Activated naive CD4-positive, alpha-beta T cell treated with anti-CD3 and anti-CD28 coated beads, Interleukin-2, amount 10 ng/mL, durations not matched to agents 7 days and 5 days (primary cell): ENCODE data around the gene THEM5.

ENCODE experiments used
- CTCF ChIA-PET: fragments of 350-600 bp; sonication (Branson Sonifier 250); formaldehyde crosslinking; loops from one replicate; lab custom pipeline; 2021; ENCODE audit warnings: antibody characterized with exemption; lab: Charles Lee
- DNase-seq: peaks from one replicate; pipeline ENCODE4 v3.0.0-alpha.2; 2020
- H3K27ac Mint-ChIP-seq: one replicate; pipeline ENCODE4 v1.8.0; 2021; ENCODE audit warnings: mild to moderate bottlenecking, moderate library complexity, mixed read lengths
- H3K27me3 Mint-ChIP-seq: one replicate; pipeline ENCODE4 v1.8.0; 2021; ENCODE audit warnings: mild to moderate bottlenecking, mixed read lengths
- H3K36me3 Mint-ChIP-seq: one replicate; pipeline ENCODE4 v1.8.0; 2021; ENCODE audit warnings: mixed read lengths
- H3K4me1 Mint-ChIP-seq: one replicate; pipeline ENCODE4 v1.8.0; 2021; ENCODE audit warnings: mixed read lengths
- H3K4me3 Mint-ChIP-seq: one replicate; pipeline ENCODE4 v1.8.0; 2021; ENCODE audit warnings: mild to moderate bottlenecking, moderate library complexity, mixed read lengths
- H3K9me3 Mint-ChIP-seq: one replicate; pipeline ENCODE4 v1.8.0; 2021; ENCODE audit warnings: mixed read lengths

THEM5 gene

GRCh38 chr1:151831256-151831591 lies 22.3 kb downstream of the THEM5 start:
- peaks cover 81% of the 10 kb centered on the region for H3K4me1 Mint-ChIP-seq
- DNase-seq = no peak
- no peaks in the 10 kb centered on the region for H3K36me3 Mint-ChIP-seq
- H3K27me3 Mint-ChIP-seq = peaks cover 4% of the 10 kb centered on the region
- no peaks in the 10 kb centered on the region for H3K9me3 Mint-ChIP-seq
- no peak overlapping the region for H3K4me3 Mint-ChIP-seq
- no peak overlapping the region for H3K27ac Mint-ChIP-seq
- CTCF ChIA-PET = interaction anchor here (0.9 to 1.4 kb wide), 3 partner anchors 8 to 66 kb away, joined by 3 to 7 read pairs (median 4); partner anchors contain the start of gene C2CD4D

- H3K27ac Mint-ChIP-seq = peak overlapping the region; percentile 89
- no peaks in the 10 kb centered on the region for H3K36me3 Mint-ChIP-seq
- CTCF ChIA-PET = interaction anchor here (0.6 to 1.4 kb wide), 5 partner anchors 8 to 236 kb away, joined by 3 to 7 read pairs (median 4); partner anchors contain the start of genes C2CD4D and MRPL9
- no peak overlapping the region for H3K4me3 Mint-ChIP-seq
- H3K4me1 Mint-ChIP-seq = peaks cover 75% of the 10 kb centered on the region
- peaks cover 7% of the 10 kb centered on the region for H3K27me3 Mint-ChIP-seq
- DNase-seq = no peak
- no peaks in the 10 kb centered on the region for H3K9me3 Mint-ChIP-seq
Measured at GRCh38 chr1:151830055-151830454, 23.5 kb downstream of the THEM5 start.

- Mint-ChIP-seq H3K36me3 (no peaks in the 10 kb centered on the region), H3K4me1 (peaks cover 72% of the 10 kb centered on the region), H3K27me3 (peaks cover 10% of the 10 kb centered on the region), H3K9me3 (no peaks in the 10 kb centered on the region), H3K4me3 (peak overlapping the region; percentile 9), H3K27ac (peak overlapping the region; percentile 89)
- DNase-seq = no peak
- CTCF ChIA-PET = interaction anchor here (1.0 to 1.4 kb wide), 4 partner anchors 8 to 236 kb away, joined by 3 to 7 read pairs (median 4); partner anchors contain the start of gene C2CD4D
Measured at GRCh38 chr1:151829352-151830046, 24.0 kb downstream of the THEM5 start.

GRCh38 chr1:151828921-151829320 lies 24.6 kb downstream of the THEM5 start:
- no peaks in the 10 kb centered on the region for H3K36me3 Mint-ChIP-seq
- peak overlapping the region; percentile 89 for H3K27ac Mint-ChIP-seq
- H3K9me3 Mint-ChIP-seq = no peaks in the 10 kb centered on the region

GRCh38 chr1:151827853-151828252 lies 25.7 kb downstream of the THEM5 start:
- Mint-ChIP-seq H3K4me1 (peaks cover 57% of the 10 kb centered on the region), H3K27me3 (peaks cover 16% of the 10 kb centered on the region), H3K9me3 (no peaks in the 10 kb centered on the region), H3K27ac (peak overlapping the region; percentile 89), H3K4me3 (no peak overlapping the region), H3K36me3 (no peaks in the 10 kb centered on the region)
- CTCF ChIA-PET = interaction anchor here (0.8 kb wide), 1 partner anchor 12 kb away, joined by 3 read pairs; no protein-coding TSS in a partner anchor
- no peak for DNase-seq

More at GRCh38 chr1:151828921-151829320, 24.6 kb downstream of the THEM5 start:
- Mint-ChIP-seq H3K27me3 (peaks cover 10% of the 10 kb centered on the region), H3K4me1 (peaks cover 66% of the 10 kb centered on the region), H3K4me3 (peak overlapping the region; percentile 9)
- CTCF ChIA-PET = interaction anchor here (1.1 kb wide), 1 partner anchor 11 kb away, joined by 3 read pairs; the partner anchor contains the start of gene C2CD4D
- peak; percentile 41 for DNase-seq

- Mint-ChIP-seq H3K4me1 (peaks cover 50% of the 10 kb centered on the region), H3K36me3 (no peaks in the 10 kb centered on the region), H3K27ac (no peak overlapping the region), H3K27me3 (peaks cover 12% of the 10 kb centered on the region), H3K9me3 (no peaks in the 10 kb centered on the region), H3K4me3 (no peak overlapping the region)
- no peak for DNase-seq
- CTCF ChIA-PET = interaction anchor here (1.2 kb wide), 1 partner anchor 11 kb away, joined by 3 read pairs; no protein-coding TSS in a partner anchor
Measured at GRCh38 chr1:151825751-151826660, 27.5 kb downstream of the THEM5 start.

- Mint-ChIP-seq H3K27ac (no peak overlapping the region), H3K9me3 (no peaks in the 10 kb centered on the region), H3K27me3 (peaks cover 12% of the 10 kb centered on the region), H3K4me1 (peaks cover 52% of the 10 kb centered on the region), H3K36me3 (no peaks in the 10 kb centered on the region), H3K4me3 (no peak overlapping the region)
- CTCF ChIA-PET = interaction anchor here (1.2 kb wide), 1 partner anchor 11 kb away, joined by 3 read pairs; no protein-coding TSS in a partner anchor
- no peak for DNase-seq
Measured at GRCh38 chr1:151825204-151825603, 28.3 kb downstream of the THEM5 start.

- Mint-ChIP-seq H3K9me3 (no peaks in the 10 kb centered on the region), H3K27ac (no peak overlapping the region)
Measured at GRCh38 chr1:151823175-151823574, 30.3 kb downstream of the THEM5 start.

GRCh38 chr1:151822404-151822803 lies 31.1 kb downstream of the THEM5 start:
- DNase-seq = no peak
- H3K27ac Mint-ChIP-seq = no peak overlapping the region

More at GRCh38 chr1:151823175-151823574, 30.3 kb downstream of the THEM5 start:
- no peak for DNase-seq
- H3K4me1 Mint-ChIP-seq = peaks cover 38% of the 10 kb centered on the region
- H3K36me3 Mint-ChIP-seq = no peaks in the 10 kb centered on the region
- CTCF ChIA-PET = interaction anchor here (1.4 kb wide), 1 partner anchor 13 kb away, joined by 6 read pairs; no protein-coding TSS in a partner anchor
- no peak overlapping the region for H3K4me3 Mint-ChIP-seq
- peaks cover 12% of the 10 kb centered on the region for H3K27me3 Mint-ChIP-seq

GRCh38 chr1:151820940-151821339 lies 32.6 kb downstream of the THEM5 start:
- CTCF ChIA-PET = interaction anchor here (1.5 to 2.0 kb wide), 3 partner anchors 10 to 15 kb away, joined by 5 to 8 read pairs (median 7); no protein-coding TSS in a partner anchor
- H3K4me1 Mint-ChIP-seq = peaks cover 34% of the 10 kb centered on the region
- no peak for DNase-seq

More at GRCh38 chr1:151822404-151822803, 31.1 kb downstream of the THEM5 start:
- no peak overlapping the region for H3K4me3 Mint-ChIP-seq
- no peaks in the 10 kb centered on the region for H3K36me3 Mint-ChIP-seq
- H3K9me3 Mint-ChIP-seq = no peaks in the 10 kb centered on the region
- peaks cover 32% of the 10 kb centered on the region for H3K4me1 Mint-ChIP-seq
- CTCF ChIA-PET = interaction anchor here (1.4 to 2.0 kb wide), 2 partner anchors 8 to 13 kb away, joined by 6 to 7 read pairs; no protein-coding TSS in a partner anchor
- H3K27me3 Mint-ChIP-seq = peaks cover 12% of the 10 kb centered on the region

GRCh38 chr1:151819976-151820623 lies 33.4 kb downstream of the THEM5 start:
- H3K27me3 Mint-ChIP-seq = peaks cover 10% of the 10 kb centered on the region
- no peak overlapping the region for H3K27ac Mint-ChIP-seq
- H3K9me3 Mint-ChIP-seq = no peaks in the 10 kb centered on the region
- no peak overlapping the region for H3K4me3 Mint-ChIP-seq
- peaks cover 43% of the 10 kb centered on the region for H3K4me1 Mint-ChIP-seq
- DNase-seq = no peak
- H3K36me3 Mint-ChIP-seq = no peaks in the 10 kb centered on the region
- CTCF ChIA-PET = interaction anchor here (1.5 kb wide), 1 partner anchor 16 kb away, joined by 8 read pairs; no protein-coding TSS in a partner anchor

More at GRCh38 chr1:151820940-151821339, 32.6 kb downstream of the THEM5 start:
- no peaks in the 10 kb centered on the region for H3K36me3 Mint-ChIP-seq
- H3K27ac Mint-ChIP-seq = no peak overlapping the region
- H3K4me3 Mint-ChIP-seq = no peak overlapping the region
- no peaks in the 10 kb centered on the region for H3K9me3 Mint-ChIP-seq
- H3K27me3 Mint-ChIP-seq = peaks cover 12% of the 10 kb centered on the region

GRCh38 chr1:151819227-151819835 lies 34.2 kb downstream of the THEM5 start:
- Mint-ChIP-seq H3K27me3 (peaks cover 6% of the 10 kb centered on the region), H3K9me3 (no peaks in the 10 kb centered on the region), H3K36me3 (no peaks in the 10 kb centered on the region), H3K4me1 (peaks cover 46% of the 10 kb centered on the region), H3K4me3 (no peak overlapping the region), H3K27ac (no peak overlapping the region)
- no peak for DNase-seq
- CTCF ChIA-PET = no interaction called here

- H3K27me3 Mint-ChIP-seq = peaks cover 8% of the 10 kb centered on the region
- CTCF ChIA-PET = interaction anchor here (0.8 kb wide), 1 partner anchor 17 kb away, joined by 3 read pairs; no protein-coding TSS in a partner anchor
- peaks cover 52% of the 10 kb centered on the region for H3K4me1 Mint-ChIP-seq
- no peak for DNase-seq
- H3K36me3 Mint-ChIP-seq = no peaks in the 10 kb centered on the region
- no peak overlapping the region for H3K4me3 Mint-ChIP-seq
- no peaks in the 10 kb centered on the region for H3K9me3 Mint-ChIP-seq
- no peak overlapping the region for H3K27ac Mint-ChIP-seq
Measured at GRCh38 chr1:151817353-151817730, 36.2 kb downstream of the THEM5 start.
